Body of pancreas (tissue), 4 donors: Measurements from ENCODE around the gene PRCP. TPM values are rescaled to one million over a fixed set of nuclear protein-coding genes. Genes with fewer than 3 reads are reported as not detected.

ENCODE experiments used
- ATAC-seq: fragments of 150-250 bp; one replicate; pipeline ENCODE4 v1.9.1; 2016
- DNase-seq, 4 donors: peaks; one replicate each; pipeline ENCODE4 v3.0.0-alpha.2; 2019
- H3K27ac ChIP-seq, 4 donors: fragments of 200-600 bp; sonication (generic); 1 replicate in 3 of 4; 2 replicates in 1 of 4; pipeline versions ENCODE4 v1.5.1 to v1.6.1; 2016 to 2019; ENCODE audit warnings: mild to moderate bottlenecking in 1 of 4, mixed read lengths in 1 of 4, moderate library complexity in 1 of 4
- H3K27me3 ChIP-seq, 2 donors: fragments of 200-600 bp; sonication (generic); one replicate each; pipeline ENCODE4 v1.6.0; 2016; ENCODE audit warnings: mild to moderate bottlenecking in 1 of 2
- H3K36me3 ChIP-seq, 2 donors: fragments of 200-600 bp; sonication (generic); replicated peaks in 1 of 2; 2 replicates each; pipeline ENCODE4 v1.5.1; 2016; ENCODE audit warnings: low read depth in 2 of 2; ENCODE audit not compliant: insufficient read depth in 1 of 2
- H3K4me1 ChIP-seq: fragments of 200-600 bp; sonication (generic); one replicate; pipeline ENCODE4 v1.6.0; 2016
- H3K4me3 ChIP-seq, 2 donors: fragments of 200-600 bp; sonication (generic); 1 replicate in 1 of 2; 2 replicates in 1 of 2; pipeline ENCODE4 v1.5.1; 2016 to 2019
- H3K9me3 ChIP-seq, 3 donors: fragments of 200-600 bp; sonication (generic); 1 replicate in 2 of 3; 2 replicates in 1 of 3; pipeline ENCODE4 v1.5.1; 2016
- POLR2A ChIP-seq, 3 donors: fragments of 450-650 bp; IDR thresholded peaks; one replicate each; pipeline ENCODE4 v1.6.1; 2016; ENCODE audit warnings: antibody characterized with exemption in 3 of 3, mild to moderate bottlenecking in 2 of 3
- WGBS, 2 donors: methylation state at CpG; one replicate each; pipeline ENCODE4 v1.1.5; 2017; 5-methylcytosine and 5-hydroxymethylcytosine counted together
- intact Hi-C: fragments of 100-400 bp; cut with DNase I; formaldehyde crosslinking; loops from one replicate; pipeline ENCODE4 v1.15.1; 2023
- total RNA-seq, 2 donors: library from RNA; depleted of rRNA; stranded (reverse); fragments of >200 nt; gene quantifications; one replicate each; pipeline ENCODE4 v1.1.0, GENCODE V29; 2016
- TF ChIP-seq, protein P1 (sequence below), 7 experiments: fragments of 450-650 bp in 4 of 7; fragments of 200-600 bp in 3 of 7; sonication (generic) in 3 of 7; IDR thresholded peaks; one replicate each; pipeline ENCODE4 v1.5.1; 2016 to 2019; ENCODE audit warnings: antibody characterized with exemption in 7 of 7

Gene PRCP
- total RNA-seq, 2 donors from 2014 or later = 16.8 to 38.9 TPM

DNA sequence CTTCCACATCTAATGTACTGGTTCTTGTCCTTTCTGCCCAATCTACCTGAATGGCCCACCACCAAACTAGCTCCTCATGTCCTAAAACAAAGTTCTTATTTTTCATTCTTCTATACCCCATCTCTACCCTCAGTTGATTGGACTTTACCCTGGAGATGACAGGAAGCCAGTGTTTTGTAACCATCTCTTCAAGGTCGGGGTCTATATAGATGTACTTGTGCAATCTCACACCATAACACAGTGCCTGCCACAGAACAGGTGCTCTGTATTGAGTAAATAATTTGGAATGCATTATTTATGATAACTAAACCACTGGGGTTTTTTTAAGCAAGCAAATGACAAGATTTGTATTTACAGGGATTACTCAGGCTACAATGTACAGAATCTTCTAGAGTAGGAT lies 89.9 kb downstream of the PRCP start:
- no peak for TF ChIP-seq POLR2A (IDR thresholded peaks at IDR 0.05)
- TF ChIP-seq, protein P1, sequence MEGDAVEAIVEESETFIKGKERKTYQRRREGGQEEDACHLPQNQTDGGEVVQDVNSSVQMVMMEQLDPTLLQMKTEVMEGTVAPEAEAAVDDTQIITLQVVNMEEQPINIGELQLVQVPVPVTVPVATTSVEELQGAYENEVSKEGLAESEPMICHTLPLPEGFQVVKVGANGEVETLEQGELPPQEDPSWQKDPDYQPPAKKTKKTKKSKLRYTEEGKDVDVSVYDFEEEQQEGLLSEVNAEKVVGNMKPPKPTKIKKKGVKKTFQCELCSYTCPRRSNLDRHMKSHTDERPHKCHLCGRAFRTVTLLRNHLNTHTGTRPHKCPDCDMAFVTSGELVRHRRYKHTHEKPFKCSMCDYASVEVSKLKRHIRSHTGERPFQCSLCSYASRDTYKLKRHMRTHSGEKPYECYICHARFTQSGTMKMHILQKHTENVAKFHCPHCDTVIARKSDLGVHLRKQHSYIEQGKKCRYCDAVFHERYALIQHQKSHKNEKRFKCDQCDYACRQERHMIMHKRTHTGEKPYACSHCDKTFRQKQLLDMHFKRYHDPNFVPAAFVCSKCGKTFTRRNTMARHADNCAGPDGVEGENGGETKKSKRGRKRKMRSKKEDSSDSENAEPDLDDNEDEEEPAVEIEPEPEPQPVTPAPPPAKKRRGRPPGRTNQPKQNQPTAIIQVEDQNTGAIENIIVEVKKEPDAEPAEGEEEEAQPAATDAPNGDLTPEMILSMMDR (IDR thresholded peaks at IDR 0.05) = no peak
- H3K4me1 ChIP-seq = no peaks in the 10 kb centered on the region
- H3K36me3 ChIP-seq = no peaks in the 10 kb centered on the region
- H3K27ac ChIP-seq = no peak overlapping the region
- 50 to 74% methylated on average over 1 of the region's 1 CpG for WGBS, 2 donors
- H3K4me3 ChIP-seq = no peak overlapping the region
- no peaks in the 10 kb centered on the region for H3K9me3 ChIP-seq
- H3K27me3 ChIP-seq = no peaks in the 10 kb centered on the region
- intact Hi-C loops = no loop called here
- no peak for DNase-seq
- ATAC-seq = no peak

DNA sequence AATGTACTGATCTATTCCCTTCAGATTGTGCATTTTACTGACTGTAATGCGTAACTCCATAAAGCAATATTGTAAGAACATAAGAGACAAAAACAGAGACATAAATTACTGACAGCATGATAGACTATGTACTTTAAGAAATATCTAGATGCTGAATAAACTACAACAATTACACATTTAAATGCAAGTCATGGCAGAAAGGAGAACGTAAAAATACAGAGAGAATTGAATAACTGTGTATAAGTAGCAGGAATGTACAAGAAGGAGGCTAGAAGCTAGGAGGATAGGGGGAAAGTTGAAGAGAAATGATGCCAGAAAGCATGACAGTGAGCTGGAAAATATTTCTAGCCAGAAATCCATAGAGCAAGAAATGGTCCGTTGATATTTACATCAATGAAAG lies 92.6 kb downstream of the PRCP start:
- intact Hi-C loops = no loop called here
- H3K4me1 ChIP-seq = no peaks in the 10 kb centered on the region
- H3K4me3 ChIP-seq = no peak overlapping the region
- ATAC-seq = no peak
- no peaks in the 10 kb centered on the region for H3K36me3 ChIP-seq
- TF ChIP-seq POLR2A (IDR thresholded peaks at IDR 0.05) = no peak
- TF ChIP-seq, protein P1 (IDR thresholded peaks at IDR 0.05) = no peak
- DNase-seq = no peak
- no peaks in the 10 kb centered on the region for H3K9me3 ChIP-seq
- WGBS, 2 donors = 66 to 70% methylated on average over 3 of the region's 3 CpGs
- no peak overlapping the region for H3K27ac ChIP-seq
- H3K27me3 ChIP-seq = no peaks in the 10 kb centered on the region

DNA sequence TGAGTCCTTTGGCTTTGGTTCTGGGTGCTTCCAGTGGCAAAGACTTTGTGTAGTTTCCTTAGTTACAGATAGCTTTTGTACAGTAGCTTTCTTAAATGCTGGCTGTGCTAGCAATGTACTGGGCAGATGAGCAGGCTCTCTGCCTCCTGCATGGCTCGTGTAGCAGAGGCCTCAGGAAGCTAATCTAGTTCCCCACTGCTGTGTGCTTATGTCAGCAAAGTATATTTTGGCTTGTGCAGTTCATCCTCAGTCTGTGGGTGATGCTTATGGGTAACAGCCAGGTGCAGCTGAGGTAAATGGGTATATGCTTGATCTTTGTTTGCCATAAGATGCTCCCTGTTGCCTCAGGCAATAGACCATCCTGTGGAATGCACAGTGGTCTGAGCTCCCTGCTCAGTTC lies 97.5 kb downstream of the PRCP start:
- intact Hi-C loops = no loop called here

DNA sequence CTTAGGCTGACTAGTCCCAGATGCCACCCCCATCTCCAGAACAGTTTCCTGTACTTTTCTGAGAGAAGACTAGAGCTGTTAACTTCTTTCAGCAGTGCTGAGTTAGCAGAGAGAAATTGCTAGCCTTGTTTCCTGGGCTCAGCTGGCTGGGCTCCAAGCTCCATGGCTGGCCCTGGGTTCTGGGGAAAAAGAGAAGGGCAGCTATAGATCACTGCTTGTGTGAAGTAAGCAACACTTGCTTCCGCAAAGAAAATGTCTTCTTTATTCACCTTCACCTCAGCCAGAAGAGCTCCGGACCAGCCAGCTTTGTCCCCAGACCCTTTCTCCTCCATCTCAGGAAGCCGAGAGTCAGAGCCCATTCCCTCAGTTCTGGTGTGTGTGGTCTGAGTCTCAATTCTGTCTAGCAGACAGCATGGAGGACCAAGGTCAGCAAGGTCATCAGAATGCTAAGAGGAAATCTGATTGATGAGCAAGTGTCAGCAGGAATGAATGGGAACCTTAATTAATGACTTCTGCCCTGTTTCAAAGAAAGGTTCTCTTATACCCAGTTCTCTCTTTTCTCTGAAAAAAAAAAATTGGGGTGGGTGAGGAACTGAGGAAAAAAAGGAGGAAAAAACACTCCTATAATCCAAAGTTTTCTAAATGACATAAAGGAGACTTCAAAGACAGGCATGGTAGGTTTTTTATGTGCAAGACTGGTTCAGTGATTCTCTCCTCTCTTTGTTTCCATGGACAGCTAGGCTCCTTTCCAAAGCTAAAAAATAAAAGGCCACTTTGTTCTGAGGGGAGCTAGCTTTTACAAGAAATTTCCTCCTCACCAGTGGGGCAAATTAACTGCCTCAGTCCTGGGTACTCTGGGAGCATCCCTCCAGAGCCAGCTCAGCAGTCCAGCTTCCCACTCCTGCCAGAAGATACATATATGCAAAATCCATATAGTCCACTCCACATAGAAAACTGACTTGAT lies 103.0 kb downstream of the PRCP start:
- no peak overlapping the region for H3K4me3 ChIP-seq
- no peak for DNase-seq
- no peaks in the 10 kb centered on the region for H3K4me1 ChIP-seq
- no peak for ATAC-seq
- TF ChIP-seq, protein P1 (IDR thresholded peaks at IDR 0.05) = no peak
- no peak for TF ChIP-seq POLR2A (IDR thresholded peaks at IDR 0.05)
- H3K27me3 ChIP-seq = no peaks in the 10 kb centered on the region
- intact Hi-C loops = no loop called here
- H3K36me3 ChIP-seq = no peaks in the 10 kb centered on the region
- 44 to 45% methylated on average over 3 of the region's 3 CpGs for WGBS, 2 donors
- no peak overlapping the region for H3K27ac ChIP-seq
- H3K9me3 ChIP-seq = no peaks in the 10 kb centered on the region

More for the DNA sequence above, 97.5 kb downstream of the PRCP start:
- DNase-seq (no peak), ATAC-seq (no peak)
- Histone ChIP-seq H3K27me3 (no peaks in the 10 kb centered on the region), H3K36me3 (no peaks in the 10 kb centered on the region), H3K4me3 (no peak overlapping the region), H3K4me1 (no peaks in the 10 kb centered on the region), H3K9me3 (no peaks in the 10 kb centered on the region), H3K27ac (no peak overlapping the region)
- TF ChIP-seq, protein P1 (IDR thresholded peaks at IDR 0.05) = no peak
- TF ChIP-seq POLR2A (IDR thresholded peaks at IDR 0.05) = no peak
- 43 to 50% methylated on average over 1 of the region's 1 CpG for WGBS, 2 donors
